GM12875 (cell line): ENCODE measurements around the gene ACTL9.
"Not testable (repeated sequence)": the region's sequence is repeated elsewhere in the genome, so short reads cannot be mapped to it uniquely, and the experiment has no call there.

Experiments used
- H3K4me3 ChIP-seq: one replicate; pipeline ENCODE4 v1.5.1; 2011; ENCODE audit warnings: low read depth, low read length, control low read depth
- CTCF ChIP-seq: IDR thresholded peaks from 2 replicates; pipeline ENCODE4 v1.5.1; 2011; ENCODE audit warnings: low read depth, mild to moderate bottlenecking, control low read depth, inconsistent platforms, low read length, moderate library complexity, borderline replicate concordance; ENCODE audit not compliant: insufficient read depth

The ACTL9 gene

GRCh38 chr19:8705742-8706141 lies 7.1 kb upstream of the ACTL9 start:
- no peak overlapping the region for H3K4me3 ChIP-seq
- TF ChIP-seq CTCF, result no peak

GRCh38 chr19:8705304-8705703 lies 6.7 kb upstream of the ACTL9 start:
- H3K4me3 ChIP-seq, result not testable (repeated sequence)

- no peak overlapping the region for H3K4me3 ChIP-seq
- no peak for TF ChIP-seq CTCF
Measured at GRCh38 chr19:8703223-8703622, 4.6 kb upstream of the ACTL9 start.

GRCh38 chr19:8702350-8702749 lies 3.8 kb upstream of the ACTL9 start:
- TF ChIP-seq CTCF, result no peak
- no peak overlapping the region for H3K4me3 ChIP-seq

- TF ChIP-seq CTCF, result no peak
- H3K4me3 ChIP-seq, result no peak overlapping the region
Measured at GRCh38 chr19:8700956-8701355, 2.4 kb upstream of the ACTL9 start.

- H3K4me3 ChIP-seq, result no peak overlapping the region
- TF ChIP-seq CTCF, result no peak
Measured at GRCh38 chr19:8699908-8700307, 1.3 kb upstream of the ACTL9 start.

GRCh38 chr19:8697671-8698432 lies 743 bp downstream of the ACTL9 start:
- 0 out of 2 replicates have a peak, but pooled peaks have one; percentile 4 for TF ChIP-seq CTCF
- H3K4me3 ChIP-seq, result no peak overlapping the region
